LNCAP (cell line): ENCODE results near the gene GPR137.

Source experiments
- TF ChIP-seq, protein P1 (sequence below): fragments of 450-650 bp; IDR thresholded peaks from 2 replicates; pipeline ENCODE4 v1.5.1; 2017; ENCODE audit warnings: mild to moderate bottlenecking

Gene GPR137

DNA sequence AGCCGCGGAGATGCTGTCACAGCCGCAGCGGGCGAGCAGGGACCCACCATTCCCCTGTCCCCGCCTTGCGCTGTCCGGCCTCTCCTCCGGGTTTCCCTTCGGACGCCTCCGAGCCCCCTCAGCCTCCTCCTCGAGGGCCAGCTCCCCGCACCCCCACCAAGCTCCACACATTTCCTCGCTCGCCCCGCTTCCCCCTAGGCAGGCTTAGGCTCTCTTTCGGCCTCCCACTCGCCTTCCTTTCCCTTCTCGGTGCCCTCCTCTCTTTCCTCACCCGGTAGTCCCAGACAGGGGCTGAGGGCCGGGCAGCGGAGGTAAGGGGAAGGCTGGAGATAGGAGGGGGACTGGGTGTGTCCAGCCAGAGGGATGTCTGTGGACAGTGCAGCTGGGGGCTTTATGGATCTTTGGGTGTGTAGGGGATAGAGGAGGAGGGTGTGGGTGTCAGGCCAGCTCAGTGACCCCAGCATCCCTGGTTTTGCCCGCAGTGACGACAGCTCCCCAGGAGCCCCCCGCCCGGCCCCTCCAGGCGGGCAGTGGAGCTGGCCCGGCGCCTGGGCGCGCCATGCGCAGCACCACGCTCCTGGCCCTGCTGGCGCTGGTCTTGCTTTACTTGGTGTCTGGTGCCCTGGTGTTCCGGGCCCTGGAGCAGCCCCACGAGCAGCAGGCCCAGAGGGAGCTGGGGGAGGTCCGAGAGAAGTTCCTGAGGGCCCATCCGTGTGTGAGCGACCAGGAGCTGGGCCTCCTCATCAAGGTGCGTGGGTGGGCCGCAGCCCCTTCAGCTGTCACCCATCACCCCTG is 7.0 kb downstream of the GPR137 start:
- TF ChIP-seq, protein P1, sequence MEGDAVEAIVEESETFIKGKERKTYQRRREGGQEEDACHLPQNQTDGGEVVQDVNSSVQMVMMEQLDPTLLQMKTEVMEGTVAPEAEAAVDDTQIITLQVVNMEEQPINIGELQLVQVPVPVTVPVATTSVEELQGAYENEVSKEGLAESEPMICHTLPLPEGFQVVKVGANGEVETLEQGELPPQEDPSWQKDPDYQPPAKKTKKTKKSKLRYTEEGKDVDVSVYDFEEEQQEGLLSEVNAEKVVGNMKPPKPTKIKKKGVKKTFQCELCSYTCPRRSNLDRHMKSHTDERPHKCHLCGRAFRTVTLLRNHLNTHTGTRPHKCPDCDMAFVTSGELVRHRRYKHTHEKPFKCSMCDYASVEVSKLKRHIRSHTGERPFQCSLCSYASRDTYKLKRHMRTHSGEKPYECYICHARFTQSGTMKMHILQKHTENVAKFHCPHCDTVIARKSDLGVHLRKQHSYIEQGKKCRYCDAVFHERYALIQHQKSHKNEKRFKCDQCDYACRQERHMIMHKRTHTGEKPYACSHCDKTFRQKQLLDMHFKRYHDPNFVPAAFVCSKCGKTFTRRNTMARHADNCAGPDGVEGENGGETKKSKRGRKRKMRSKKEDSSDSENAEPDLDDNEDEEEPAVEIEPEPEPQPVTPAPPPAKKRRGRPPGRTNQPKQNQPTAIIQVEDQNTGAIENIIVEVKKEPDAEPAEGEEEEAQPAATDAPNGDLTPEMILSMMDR, result no peak

DNA sequence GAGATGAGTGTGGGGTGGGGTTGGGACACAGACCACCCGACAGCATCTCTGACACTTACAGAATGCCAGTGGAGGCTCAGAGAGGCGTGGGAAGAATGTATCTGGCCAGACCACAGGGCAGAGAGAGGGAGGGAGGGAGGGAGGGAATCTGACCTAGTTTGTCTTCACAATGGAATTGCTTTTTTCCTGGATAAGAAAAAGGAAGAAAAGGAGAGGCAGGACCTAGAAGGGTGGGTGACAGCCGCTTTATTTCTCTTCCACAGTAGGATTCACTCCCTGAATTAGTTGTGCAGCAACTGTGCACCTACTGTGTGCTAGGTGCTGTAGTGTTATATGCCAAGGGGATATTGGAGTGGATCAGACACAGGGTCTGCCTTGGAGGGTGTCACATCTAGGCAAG is 9.1 kb downstream of the GPR137 start:
- TF ChIP-seq, protein P1, result no peak

DNA sequence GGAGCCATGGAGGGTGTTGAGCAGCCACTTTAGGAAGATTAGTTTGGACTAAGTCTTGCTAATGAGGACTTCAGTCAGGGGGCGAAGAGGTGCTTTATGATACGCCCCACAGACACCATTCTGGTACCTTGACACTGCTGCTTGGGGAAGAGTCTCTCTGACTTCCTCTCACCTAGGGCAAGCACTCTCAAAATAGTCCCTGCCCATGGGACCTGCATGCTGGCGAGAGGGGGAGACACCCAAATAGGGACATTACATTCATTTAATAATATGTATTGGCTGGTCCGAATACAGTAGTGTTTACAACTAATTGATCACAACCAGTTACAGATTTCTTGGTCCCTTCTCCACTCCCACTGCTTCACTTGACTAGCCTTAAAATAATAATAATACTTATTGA is 10.1 kb downstream of the GPR137 start:
- TF ChIP-seq, protein P1, result no peak

DNA sequence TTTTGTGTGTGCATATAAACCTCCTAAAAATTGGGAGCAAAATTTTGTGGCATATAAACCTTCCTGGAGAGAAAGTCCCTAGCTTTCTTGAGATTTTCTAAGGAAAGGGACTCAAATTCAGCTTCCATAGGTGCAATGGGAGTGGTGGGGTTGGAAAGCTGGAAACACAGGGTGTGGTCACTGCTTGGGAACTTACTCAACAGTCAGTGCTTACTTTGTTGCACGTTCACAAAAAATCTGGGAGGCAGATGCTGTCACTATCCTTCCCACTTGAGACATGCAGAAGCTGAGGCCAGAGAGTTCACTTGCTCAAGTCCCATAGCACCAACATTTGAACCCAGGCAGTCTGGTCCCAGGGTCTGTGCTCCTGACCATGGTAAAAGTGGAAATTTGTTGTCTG is 10.6 kb downstream of the GPR137 start:
- TF ChIP-seq, protein P1, result no peak

DNA sequence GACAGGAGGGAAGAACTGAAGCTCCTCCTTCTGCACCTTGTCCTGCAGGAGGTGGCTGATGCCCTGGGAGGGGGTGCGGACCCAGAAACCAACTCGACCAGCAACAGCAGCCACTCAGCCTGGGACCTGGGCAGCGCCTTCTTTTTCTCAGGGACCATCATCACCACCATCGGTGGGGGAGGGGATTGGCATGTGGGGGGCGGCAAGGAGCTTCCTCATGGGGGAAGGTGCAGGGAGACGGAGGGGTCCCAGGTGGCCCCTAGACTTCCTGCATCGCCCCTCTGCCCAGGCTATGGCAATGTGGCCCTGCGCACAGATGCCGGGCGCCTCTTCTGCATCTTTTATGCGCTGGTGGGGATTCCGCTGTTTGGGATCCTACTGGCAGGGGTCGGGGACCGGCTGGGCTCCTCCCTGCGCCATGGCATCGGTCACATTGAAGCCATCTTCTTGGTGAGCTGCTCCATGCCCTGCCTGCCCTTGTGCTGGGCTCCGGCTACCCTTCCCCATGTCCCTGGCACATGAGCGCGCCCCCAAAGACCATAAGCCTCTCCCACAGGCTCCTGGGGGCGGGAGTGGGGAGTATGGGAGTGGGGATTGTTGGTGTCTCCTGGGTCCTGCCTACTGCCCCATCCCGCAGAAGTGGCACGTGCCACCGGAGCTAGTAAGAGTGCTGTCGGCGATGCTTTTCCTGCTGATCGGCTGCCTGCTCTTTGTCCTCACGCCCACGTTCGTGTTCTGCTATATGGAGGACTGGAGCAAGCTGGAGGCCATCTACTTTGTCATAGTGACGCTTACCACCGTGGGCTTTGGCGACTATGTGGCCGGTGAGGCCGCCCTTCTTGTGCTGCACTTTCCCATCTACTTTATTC is 11.4 kb downstream of the GPR137 start:
- TF ChIP-seq, protein P1, result no peak

DNA sequence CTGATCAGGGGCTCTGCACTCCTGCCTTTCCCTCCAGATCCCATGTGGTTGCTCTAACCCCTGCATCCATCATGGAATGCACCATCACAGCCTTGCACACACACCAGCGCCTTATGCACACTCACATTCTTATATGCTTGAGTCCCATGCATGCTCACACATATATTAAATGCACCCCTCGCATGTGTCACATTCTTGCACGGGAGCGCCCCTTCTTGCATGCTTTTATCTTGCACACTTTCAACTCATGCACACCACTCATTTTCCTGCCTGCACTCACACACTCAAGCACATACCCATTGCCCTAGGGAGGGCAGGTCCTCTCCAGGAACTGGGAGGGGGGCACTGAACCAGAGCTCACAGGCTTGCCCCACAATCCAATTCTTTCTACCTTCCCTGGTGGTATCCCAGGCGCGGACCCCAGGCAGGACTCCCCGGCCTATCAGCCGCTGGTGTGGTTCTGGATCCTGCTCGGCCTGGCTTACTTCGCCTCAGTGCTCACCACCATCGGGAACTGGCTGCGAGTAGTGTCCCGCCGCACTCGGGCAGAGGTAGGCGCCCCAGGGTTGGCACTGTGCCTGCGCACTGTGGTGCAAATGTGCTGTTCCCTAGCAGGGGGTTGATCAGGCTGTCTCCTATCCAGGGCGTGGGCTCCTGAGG is 12.2 kb downstream of the GPR137 start:
- TF ChIP-seq, protein P1, result no peak
